WTC11 (cell line): ENCODE results near the gene LCE2A.

Experiments used
- ESRRA ChIP-seq: sonication (generic); formaldehyde crosslinking; IDR thresholded peaks from 2 replicates; pipeline ENCODE4 v1.8.1; 2022; ENCODE audit warnings: mild to moderate bottlenecking, missing genetic modification reagents, borderline replicate concordance
- JUN ChIP-seq: sonication (generic); formaldehyde crosslinking; IDR thresholded peaks from 2 replicates; pipeline ENCODE4 v1.8.0; 2023; ENCODE audit warnings: mild to moderate bottlenecking, missing genetic modification reagents
- SP1 ChIP-seq: sonication (generic); formaldehyde crosslinking; conservative IDR thresholded peaks from 2 replicates; pipeline ENCODE4 v1.8.1; 2022; ENCODE audit warnings: missing genetic modification reagents
- ZNF232 ChIP-seq: sonication (generic); formaldehyde crosslinking; IDR thresholded peaks from 2 replicates; pipeline ENCODE4 v1.8.0; 2022; ENCODE audit warnings: mild to moderate bottlenecking, missing genetic modification reagents
- TF ChIP-seq, protein P1 (sequence below): sonication (generic); formaldehyde crosslinking; IDR thresholded peaks from 2 replicates; pipeline ENCODE4 v1.8.1; 2022; ENCODE audit warnings: low read depth, mild to moderate bottlenecking, moderate library complexity, missing genetic modification reagents, borderline replicate concordance
- TF ChIP-seq, protein P2 (sequence below): fragments of 200-600 bp; IDR thresholded peaks from 2 replicates; pipeline ENCODE4 v1.8.0; 2022; ENCODE audit warnings: antibody characterized with exemption
- TF ChIP-seq, protein P3 (sequence below): sonication (generic); formaldehyde crosslinking; IDR thresholded peaks from 2 replicates; pipeline ENCODE4 v1.8.0; 2022; ENCODE audit warnings: missing genetic modification reagents
- TF ChIP-seq, protein P4 (sequence below): sonication (generic); formaldehyde crosslinking; IDR thresholded peaks from 2 replicates; pipeline ENCODE4 v1.8.1; 2022; ENCODE audit warnings: low read depth, missing genetic modification reagents, borderline replicate concordance
- TF ChIP-seq, protein P5 (sequence below): sonication (generic); formaldehyde crosslinking; IDR thresholded peaks from 2 replicates; pipeline ENCODE4 v1.8.1; 2023; ENCODE audit warnings: mild to moderate bottlenecking, moderate library complexity, missing genetic modification reagents
- TF ChIP-seq, protein P6 (sequence below): sonication (generic); formaldehyde crosslinking; IDR thresholded peaks from 2 replicates; pipeline ENCODE4 v1.8.1; 2022; ENCODE audit warnings: mild to moderate bottlenecking, moderate library complexity, missing genetic modification reagents
- TF ChIP-seq, protein P7 (sequence below): sonication (generic); formaldehyde crosslinking; IDR thresholded peaks from 2 replicates; pipeline ENCODE4 v1.8.0; 2022; ENCODE audit warnings: mild to moderate bottlenecking, missing genetic modification reagents
- TF ChIP-seq, protein P8 (sequence below): sonication (generic); formaldehyde crosslinking; IDR thresholded peaks from 2 replicates; pipeline ENCODE4 v1.8.1; 2022; ENCODE audit warnings: missing genetic modification reagents, borderline replicate concordance
- TF ChIP-seq, protein P9 (sequence below): fragments of 250-450 bp; sonication (Bioruptor Pico); IDR thresholded peaks from 2 replicates; pipeline ENCODE4 v2.1.2; 2022; ENCODE audit warnings: mild to moderate bottlenecking, moderate library complexity

DNA sequence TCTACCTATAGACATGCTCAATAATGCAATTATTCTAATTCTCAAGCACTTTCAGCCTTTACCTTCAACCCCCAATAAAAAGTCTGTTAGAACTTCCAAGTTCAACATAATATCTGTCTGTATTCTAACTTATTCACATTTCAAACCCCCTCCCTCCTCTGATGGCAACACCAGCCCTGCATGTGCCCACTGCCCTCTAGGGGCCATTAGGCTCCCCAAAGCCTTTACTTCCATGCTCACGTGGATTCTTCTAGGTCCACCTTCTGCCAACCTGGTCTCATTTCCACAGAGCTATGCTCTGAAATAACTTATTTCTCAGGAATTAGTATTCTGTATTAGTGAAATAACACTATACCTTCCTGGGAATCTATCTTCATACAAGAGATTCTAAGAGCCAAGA is 37.5 kb downstream of the LCE2A start:
- TF ChIP-seq, protein P1, sequence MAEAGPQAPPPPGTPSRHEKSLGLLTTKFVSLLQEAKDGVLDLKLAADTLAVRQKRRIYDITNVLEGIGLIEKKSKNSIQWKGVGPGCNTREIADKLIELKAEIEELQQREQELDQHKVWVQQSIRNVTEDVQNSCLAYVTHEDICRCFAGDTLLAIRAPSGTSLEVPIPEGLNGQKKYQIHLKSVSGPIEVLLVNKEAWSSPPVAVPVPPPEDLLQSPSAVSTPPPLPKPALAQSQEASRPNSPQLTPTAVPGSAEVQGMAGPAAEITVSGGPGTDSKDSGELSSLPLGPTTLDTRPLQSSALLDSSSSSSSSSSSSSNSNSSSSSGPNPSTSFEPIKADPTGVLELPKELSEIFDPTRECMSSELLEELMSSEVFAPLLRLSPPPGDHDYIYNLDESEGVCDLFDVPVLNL: no peak
- TF ChIP-seq SP1 (CRISPR knock-in tag): no peak
- TF ChIP-seq, protein P2, sequence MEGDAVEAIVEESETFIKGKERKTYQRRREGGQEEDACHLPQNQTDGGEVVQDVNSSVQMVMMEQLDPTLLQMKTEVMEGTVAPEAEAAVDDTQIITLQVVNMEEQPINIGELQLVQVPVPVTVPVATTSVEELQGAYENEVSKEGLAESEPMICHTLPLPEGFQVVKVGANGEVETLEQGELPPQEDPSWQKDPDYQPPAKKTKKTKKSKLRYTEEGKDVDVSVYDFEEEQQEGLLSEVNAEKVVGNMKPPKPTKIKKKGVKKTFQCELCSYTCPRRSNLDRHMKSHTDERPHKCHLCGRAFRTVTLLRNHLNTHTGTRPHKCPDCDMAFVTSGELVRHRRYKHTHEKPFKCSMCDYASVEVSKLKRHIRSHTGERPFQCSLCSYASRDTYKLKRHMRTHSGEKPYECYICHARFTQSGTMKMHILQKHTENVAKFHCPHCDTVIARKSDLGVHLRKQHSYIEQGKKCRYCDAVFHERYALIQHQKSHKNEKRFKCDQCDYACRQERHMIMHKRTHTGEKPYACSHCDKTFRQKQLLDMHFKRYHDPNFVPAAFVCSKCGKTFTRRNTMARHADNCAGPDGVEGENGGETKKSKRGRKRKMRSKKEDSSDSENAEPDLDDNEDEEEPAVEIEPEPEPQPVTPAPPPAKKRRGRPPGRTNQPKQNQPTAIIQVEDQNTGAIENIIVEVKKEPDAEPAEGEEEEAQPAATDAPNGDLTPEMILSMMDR: no peak
- TF ChIP-seq, protein P3, sequence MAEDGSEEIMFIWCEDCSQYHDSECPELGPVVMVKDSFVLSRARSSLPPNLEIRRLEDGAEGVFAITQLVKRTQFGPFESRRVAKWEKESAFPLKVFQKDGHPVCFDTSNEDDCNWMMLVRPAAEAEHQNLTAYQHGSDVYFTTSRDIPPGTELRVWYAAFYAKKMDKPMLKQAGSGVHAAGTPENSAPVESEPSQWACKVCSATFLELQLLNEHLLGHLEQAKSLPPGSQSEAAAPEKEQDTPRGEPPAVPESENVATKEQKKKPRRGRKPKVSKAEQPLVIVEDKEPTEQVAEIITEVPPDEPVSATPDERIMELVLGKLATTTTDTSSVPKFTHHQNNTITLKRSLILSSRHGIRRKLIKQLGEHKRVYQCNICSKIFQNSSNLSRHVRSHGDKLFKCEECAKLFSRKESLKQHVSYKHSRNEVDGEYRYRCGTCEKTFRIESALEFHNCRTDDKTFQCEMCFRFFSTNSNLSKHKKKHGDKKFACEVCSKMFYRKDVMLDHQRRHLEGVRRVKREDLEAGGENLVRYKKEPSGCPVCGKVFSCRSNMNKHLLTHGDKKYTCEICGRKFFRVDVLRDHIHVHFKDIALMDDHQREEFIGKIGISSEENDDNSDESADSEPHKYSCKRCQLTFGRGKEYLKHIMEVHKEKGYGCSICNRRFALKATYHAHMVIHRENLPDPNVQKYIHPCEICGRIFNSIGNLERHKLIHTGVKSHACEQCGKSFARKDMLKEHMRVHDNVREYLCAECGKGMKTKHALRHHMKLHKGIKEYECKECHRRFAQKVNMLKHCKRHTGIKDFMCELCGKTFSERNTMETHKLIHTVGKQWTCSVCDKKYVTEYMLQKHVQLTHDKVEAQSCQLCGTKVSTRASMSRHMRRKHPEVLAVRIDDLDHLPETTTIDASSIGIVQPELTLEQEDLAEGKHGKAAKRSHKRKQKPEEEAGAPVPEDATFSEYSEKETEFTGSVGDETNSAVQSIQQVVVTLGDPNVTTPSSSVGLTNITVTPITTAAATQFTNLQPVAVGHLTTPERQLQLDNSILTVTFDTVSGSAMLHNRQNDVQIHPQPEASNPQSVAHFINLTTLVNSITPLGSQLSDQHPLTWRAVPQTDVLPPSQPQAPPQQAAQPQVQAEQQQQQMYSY (CRISPR knock-in tag): no peak
- TF ChIP-seq, protein P4, sequence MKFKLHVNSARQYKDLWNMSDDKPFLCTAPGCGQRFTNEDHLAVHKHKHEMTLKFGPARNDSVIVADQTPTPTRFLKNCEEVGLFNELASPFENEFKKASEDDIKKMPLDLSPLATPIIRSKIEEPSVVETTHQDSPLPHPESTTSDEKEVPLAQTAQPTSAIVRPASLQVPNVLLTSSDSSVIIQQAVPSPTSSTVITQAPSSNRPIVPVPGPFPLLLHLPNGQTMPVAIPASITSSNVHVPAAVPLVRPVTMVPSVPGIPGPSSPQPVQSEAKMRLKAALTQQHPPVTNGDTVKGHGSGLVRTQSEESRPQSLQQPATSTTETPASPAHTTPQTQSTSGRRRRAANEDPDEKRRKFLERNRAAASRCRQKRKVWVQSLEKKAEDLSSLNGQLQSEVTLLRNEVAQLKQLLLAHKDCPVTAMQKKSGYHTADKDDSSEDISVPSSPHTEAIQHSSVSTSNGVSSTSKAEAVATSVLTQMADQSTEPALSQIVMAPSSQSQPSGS (CRISPR knock-in tag): no peak
- no peak for TF ChIP-seq JUN (CRISPR knock-in tag)
- TF ChIP-seq, protein P5, sequence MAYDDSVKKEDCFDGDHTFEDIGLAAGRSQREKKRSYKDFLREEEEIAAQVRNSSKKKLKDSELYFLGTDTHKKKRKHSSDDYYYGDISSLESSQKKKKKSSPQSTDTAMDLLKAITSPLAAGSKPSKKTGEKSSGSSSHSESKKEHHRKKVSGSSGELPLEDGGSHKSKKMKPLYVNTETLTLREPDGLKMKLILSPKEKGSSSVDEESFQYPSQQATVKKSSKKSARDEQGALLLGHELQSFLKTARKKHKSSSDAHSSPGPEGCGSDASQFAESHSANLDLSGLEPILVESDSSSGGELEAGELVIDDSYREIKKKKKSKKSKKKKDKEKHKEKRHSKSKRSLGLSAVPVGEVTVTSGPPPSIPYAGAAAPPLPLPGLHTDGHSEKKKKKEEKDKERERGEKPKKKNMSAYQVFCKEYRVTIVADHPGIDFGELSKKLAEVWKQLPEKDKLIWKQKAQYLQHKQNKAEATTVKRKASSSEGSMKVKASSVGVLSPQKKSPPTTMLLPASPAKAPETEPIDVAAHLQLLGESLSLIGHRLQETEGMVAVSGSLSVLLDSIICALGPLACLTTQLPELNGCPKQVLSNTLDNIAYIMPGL (CRISPR knock-in tag): no peak
- TF ChIP-seq ESRRA (CRISPR knock-in tag): no peak
- TF ChIP-seq, protein P6, sequence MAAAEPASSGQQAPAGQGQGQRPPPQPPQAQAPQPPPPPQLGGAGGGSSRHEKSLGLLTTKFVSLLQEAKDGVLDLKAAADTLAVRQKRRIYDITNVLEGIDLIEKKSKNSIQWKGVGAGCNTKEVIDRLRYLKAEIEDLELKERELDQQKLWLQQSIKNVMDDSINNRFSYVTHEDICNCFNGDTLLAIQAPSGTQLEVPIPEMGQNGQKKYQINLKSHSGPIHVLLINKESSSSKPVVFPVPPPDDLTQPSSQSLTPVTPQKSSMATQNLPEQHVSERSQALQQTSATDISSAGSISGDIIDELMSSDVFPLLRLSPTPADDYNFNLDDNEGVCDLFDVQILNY: no peak
- TF ChIP-seq, protein P7, sequence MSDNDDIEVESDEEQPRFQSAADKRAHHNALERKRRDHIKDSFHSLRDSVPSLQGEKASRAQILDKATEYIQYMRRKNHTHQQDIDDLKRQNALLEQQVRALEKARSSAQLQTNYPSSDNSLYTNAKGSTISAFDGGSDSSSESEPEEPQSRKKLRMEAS (CRISPR knock-in tag): no peak
- TF ChIP-seq, protein P8, sequence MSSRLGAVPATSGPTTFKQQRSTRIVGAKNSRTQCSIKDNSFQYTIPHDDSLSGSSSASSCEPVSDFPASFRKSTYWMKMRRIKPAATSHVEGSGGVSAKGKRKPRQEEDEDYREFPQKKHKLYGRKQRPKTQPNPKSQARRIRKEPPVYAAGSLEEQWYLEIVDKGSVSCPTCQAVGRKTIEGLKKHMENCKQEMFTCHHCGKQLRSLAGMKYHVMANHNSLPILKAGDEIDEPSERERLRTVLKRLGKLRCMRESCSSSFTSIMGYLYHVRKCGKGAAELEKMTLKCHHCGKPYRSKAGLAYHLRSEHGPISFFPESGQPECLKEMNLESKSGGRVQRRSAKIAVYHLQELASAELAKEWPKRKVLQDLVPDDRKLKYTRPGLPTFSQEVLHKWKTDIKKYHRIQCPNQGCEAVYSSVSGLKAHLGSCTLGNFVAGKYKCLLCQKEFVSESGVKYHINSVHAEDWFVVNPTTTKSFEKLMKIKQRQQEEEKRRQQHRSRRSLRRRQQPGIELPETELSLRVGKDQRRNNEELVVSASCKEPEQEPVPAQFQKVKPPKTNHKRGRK (CRISPR knock-in tag): no peak
- TF ChIP-seq ZNF232 (CRISPR knock-in tag): no peak
- TF ChIP-seq, protein P9, sequence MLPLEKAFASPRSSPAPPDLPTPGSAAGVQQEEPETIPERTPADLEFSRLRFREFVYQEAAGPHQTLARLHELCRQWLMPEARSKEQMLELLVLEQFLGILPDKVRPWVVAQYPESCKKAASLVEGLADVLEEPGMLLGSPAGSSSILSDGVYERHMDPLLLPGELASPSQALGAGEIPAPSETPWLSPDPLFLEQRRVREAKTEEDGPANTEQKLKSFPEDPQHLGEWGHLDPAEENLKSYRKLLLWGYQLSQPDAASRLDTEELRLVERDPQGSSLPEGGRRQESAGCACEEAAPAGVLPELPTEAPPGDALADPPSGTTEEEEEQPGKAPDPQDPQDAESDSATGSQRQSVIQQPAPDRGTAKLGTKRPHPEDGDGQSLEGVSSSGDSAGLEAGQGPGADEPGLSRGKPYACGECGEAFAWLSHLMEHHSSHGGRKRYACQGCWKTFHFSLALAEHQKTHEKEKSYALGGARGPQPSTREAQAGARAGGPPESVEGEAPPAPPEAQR (CRISPR knock-in tag): no peak
